SIG-M5 (cell line): Measurements from ENCODE around the gene REEP1.
A peak's percentile ranks its signal among the peaks of the same experiment; 100 is the strongest.
"Not testable (repeated sequence)": the region's sequence is repeated elsewhere in the genome, so short reads cannot be mapped to it uniquely, and the experiment has no call there.

Experiments
- DNase-seq: peaks from one replicate; lab custom pipeline; 2025; lab: John Stamatoyannopoulos, UW

Gene REEP1

DNA sequence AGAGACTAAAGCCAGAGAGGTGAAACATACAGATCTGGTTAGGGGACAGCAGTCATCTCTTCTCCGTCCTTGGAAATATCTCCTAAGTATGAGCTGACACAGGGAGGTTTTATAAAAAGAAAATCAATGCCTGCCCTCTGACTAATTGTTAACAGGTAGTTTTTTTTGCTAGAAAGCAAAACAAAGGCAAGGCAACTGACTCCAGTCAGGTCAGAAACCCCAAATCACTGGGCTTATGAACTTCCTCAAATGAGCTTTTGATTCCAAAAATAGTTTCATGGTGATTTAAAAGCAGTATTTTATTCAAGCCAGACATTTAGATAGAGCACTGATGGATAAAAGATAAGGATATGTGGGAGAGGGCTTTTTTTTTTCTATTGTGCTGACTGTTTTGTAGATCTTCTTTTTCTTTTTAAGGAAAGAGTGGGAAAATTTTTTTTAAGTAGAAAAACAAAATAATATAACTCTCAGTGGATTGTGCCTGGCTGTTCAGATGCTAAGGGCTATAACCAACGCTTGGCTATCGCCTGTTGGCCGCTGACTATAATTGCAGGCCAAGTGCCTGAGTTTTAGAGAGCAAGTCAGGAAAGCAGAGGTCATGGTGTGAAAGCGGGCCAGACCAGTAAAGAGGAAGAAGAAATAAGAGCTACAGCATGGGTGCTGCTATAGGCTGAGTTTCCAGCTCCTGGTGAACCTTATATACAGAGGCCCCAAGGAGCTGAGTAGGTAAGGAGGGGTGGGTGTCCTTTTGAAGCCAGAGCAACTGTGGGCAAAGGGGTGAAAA lies 93.3 kb downstream of the REEP1 start:
- DNase-seq = no peak

- DNase-seq = no peak
Observed at GRCh38 chr2:86243272-86243671, 94.2 kb downstream of the REEP1 start.

- no peak for DNase-seq
Observed at GRCh38 chr2:86241611-86242010, 95.8 kb downstream of the REEP1 start.

- DNase-seq = no peak
Observed at GRCh38 chr2:86240251-86240650, 97.2 kb downstream of the REEP1 start.

- DNase-seq = no peak
Observed at GRCh38 chr2:86239745-86240144, 97.7 kb downstream of the REEP1 start.

GRCh38 chr2:86239326-86239725 lies 98.1 kb downstream of the REEP1 start:
- DNase-seq = no peak

GRCh38 chr2:86238354-86238753 lies 99.1 kb downstream of the REEP1 start:
- no peak for DNase-seq

DNA sequence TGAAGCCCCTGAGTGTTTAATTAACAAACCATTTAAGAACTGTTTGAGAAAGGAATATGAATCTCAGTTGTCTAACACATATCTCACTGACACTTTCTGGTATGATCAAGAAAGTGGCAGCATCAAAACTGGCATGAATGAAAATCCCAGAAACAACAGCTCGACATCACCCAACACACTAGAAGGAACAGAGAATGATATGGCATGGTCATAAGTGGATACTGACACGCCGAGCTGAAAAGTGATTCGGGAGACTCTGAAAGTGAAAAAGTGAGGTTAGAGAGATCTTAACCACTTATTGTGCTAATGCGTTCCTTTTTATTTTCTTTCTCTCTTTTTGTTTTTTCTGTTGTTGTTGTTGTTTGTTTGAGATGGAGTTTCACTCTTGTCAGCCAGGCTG lies 100.3 kb downstream of the REEP1 start:
- DNase-seq = no peak

GRCh38 chr2:86235196-86235980 lies 102.0 kb downstream of the REEP1 start:
- no peak for DNase-seq

- DNase-seq = no peak
Observed at GRCh38 chr2:86234563-86235131, 102.8 kb downstream of the REEP1 start.

DNA sequence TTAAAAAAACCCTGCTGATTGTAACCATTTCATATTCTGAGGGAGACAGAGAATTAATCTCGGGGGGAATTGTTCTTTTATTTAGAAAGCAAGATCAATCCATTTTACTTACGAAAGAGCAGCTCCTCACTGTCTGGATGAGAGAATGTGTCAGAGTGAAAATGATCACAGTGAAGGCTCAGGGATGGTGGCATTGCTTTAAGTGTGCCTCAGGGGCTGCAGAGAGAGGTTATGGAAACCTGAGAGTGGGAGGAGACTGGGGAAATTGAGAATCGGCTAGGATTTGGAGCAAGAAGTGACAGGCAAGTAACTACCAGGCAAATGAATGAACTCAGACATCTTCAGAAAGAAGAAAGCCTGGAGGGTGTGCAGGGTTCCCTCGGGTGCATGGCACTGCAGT lies 104.0 kb downstream of the REEP1 start:
- no peak for DNase-seq

DNA sequence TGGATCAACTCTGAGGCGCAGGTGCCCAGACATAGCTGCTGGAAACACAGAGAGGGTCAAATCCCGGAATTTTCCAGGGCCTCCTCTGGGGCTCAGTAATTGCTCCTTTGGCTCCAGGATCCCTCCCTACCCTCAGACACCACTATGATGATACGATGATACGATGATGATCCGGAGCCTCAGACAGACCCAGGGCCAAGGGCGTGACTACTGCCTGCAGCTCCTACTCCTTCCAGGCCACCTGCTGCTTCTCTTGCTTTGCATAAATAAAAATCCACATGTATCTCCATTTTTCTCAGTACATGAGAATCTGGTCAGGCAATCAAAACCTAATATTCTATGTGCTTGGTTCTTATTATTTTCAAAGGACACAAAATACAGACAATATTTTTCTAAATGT lies 104.5 kb downstream of the REEP1 start:
- no peak for DNase-seq

DNA sequence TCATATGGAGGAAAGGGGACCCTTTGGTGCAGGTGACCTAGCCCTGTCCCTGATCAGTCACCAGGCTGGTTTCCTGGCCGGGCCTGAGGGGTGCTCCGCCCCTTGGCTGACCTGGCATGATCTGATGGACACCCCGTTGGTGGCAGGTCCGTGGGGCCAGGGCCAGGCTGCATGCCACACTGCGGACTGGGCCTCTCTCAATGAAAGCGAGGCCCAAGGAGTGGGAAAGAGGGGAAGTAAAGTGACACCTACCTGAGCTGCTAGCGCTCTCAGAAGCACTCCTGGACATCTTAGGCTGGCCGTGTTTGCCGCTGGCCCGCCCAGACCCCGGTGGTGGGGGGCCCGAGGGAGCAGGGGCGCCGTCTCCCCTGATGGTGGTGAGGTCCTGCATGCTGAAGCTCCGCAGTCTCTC lies 105.0 kb downstream of the REEP1 start:
- DNase-seq = no peak

DNA sequence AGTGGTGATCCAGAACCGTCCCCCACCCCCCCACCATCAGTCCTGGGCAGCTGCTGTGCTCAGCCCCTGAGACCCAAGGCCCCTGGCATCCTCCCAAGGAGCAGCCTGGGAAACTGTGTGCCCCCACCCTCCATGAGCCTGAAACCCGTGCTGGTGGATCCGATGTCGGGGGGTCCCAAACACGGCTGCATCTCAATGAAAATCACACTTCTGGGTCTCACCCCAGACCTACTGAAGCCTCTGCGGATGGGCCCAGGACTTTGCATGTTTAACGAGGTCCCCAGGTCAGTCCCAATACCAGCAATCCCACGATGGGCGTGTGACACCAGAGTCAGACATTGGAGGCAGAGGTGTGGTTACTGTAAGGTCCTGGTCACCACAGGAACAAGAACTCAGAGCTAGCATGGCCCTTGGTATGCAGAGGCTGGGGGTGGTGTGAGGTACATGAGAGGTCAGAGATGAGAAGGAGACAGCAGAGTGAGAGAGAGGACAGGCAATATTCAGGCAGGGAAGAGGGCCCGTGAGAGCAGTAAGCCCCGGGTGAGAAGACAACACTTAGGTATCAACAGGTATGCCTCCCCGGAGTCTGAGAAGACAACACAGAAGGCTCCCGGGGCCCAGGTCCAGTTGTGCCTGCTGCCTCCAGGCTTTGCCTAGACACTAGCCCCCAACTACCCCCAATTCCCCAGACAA lies 105.6 kb downstream of the REEP1 start:
- no peak for DNase-seq

DNA sequence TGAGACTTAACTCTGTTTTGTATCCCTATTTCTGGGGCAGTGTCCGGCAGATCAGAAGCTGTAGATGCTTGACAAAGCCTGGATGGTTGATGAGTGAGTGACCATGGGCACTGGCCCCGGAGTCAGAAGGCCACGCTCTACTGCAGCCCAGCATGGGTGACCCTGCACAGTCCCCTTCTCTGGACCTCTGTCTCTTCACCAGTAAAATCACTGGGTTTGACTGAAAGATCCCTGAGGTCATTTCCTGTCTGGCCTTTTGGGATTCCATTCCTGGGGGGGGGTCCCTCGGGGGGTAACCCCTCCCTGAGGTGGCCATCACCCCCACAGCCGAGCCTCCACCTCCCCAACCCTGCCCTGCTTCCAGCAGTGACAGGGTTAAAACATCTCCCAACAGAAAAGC lies 106.5 kb downstream of the REEP1 start:
- no peak for DNase-seq

DNA sequence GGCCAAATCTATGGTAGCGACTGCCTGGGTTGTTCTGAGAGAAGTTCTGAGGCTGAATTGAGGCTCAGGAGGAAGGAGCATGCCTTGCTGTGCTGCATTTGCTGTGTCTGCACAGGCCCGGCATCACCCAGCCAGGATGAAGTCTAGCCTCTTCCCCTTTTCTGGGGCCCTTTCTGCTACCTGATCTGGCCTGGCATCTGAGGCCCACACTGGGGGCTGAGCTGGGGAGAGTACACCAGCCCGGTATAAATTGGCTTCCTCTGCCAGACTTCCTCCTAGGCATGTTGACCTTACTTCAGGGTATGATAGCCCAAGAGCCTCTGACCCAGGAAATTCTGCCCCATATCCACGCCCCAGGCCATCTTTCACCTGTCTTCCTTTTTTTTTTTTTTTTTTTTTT lies 108.2 kb downstream of the REEP1 start:
- DNase-seq = peak; percentile 38

- not testable (repeated sequence) for DNase-seq
Observed at GRCh38 chr2:86228574-86228973, 108.9 kb downstream of the REEP1 start.

DNA sequence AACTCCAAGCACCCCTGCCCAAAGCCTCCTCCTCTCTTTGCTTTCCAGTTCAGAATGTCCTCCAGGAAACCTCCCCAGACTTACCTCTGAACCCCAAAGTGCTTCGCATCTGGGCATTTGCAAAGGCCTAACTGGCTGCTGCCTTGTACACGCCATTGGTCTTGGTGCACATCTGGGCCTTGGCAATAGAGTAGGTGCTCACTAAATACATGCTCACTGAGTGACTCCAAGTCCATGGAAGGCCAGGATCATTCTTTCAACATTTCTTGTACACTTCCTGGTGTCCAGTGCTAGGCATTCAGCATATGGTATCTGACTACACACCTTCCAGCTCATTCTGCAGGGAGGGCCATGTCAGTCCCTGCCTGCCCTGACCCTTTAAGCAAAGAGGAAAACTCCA lies 109.7 kb downstream of the REEP1 start:
- no peak for DNase-seq

DNA sequence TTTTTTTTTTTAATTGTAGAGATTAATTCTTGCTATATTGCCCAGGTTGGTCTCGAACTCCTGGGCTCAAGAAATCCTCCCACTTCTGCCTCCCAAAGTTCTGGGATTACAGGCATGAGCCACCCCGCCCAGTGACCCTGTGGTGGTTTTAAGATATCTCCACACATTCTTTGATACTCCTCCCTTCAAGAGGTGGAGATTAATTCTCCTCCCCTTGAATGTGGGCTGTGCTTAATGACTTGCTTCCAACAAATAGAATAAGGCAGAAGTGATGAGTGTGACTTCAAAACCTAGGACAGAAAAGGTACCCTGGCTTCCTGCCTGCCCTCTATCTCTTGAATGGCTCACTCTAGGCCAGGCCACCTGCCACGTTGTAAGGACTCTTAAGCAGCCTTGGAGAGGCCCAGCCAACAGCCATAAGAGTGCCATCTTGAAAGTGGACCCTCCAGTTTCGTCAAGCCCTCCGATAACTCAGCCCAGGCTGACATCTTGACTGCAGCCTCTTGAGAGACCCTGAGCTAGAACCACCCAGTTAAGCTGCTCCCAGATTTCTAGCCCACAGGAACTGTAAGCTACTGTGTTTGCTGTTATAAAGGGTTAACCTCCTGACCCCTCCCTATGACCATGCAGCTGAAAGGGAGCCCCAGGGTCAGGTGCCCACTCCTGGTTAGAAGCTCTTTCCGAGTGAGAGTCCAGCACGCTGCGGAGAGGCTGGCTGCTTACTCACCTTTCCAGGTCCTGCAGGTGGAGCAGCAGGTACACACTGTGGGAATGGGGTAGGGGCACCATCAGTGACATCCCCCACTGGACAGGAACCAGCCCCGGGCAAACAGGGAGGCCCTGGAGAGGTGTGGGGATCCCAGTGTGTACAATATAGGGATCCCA lies 110.5 kb downstream of the REEP1 start:
- DNase-seq = no peak

DNA sequence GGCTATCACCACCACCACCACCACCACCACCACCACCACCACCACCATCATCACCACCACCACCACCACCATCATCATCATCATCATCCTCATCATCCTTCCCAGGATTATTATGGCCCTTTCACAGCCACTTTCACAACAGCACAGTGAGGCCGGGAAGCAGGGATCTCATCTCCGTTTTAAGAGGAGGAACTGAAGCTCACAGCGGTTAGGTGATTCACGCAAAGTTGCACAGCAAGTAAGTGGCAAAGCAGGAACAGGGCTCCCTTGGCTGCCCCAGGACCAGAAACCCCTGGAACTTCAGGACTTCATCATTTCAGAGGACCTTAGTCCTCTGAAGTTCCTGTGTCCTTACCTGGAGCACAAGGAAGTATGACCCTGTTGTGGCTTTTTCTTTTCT lies 111.4 kb downstream of the REEP1 start:
- peak; percentile 37 for DNase-seq

GRCh38 chr2:86225581-86225980 lies 111.8 kb downstream of the REEP1 start:
- peak; percentile 72 for DNase-seq
